HepG2 (cell line): ENCODE measurements around the gene PFKM. TPM values are rescaled to one million over a fixed set of nuclear protein-coding genes. Genes with fewer than 3 reads are reported as not detected.

Experiments
- FOXK1 ChIP-seq: sonication (generic); formaldehyde crosslinking; IDR thresholded peaks from 2 replicates; pipeline ENCODE4 v1.4.0; 2020; ENCODE audit warnings: low read depth, missing genetic modification reagents, borderline replicate concordance
- NFE2L1 ChIP-seq: sonication (generic); formaldehyde crosslinking; IDR thresholded peaks from 2 replicates; pipeline ENCODE4 v1.4.0; 2020; ENCODE audit warnings: missing genetic modification reagents, mild to moderate bottlenecking, borderline replicate concordance
- SAFB2 ChIP-seq: sonication (generic); formaldehyde crosslinking; IDR thresholded peaks from 2 replicates; pipeline ENCODE4 v1.5.1; 2020; ENCODE audit warnings: missing genetic modification reagents, low read depth, mild to moderate bottlenecking, borderline replicate concordance
- SMAD3 ChIP-seq: sonication (generic); formaldehyde crosslinking; IDR thresholded peaks from 2 replicates; pipeline ENCODE4 v1.4.0; 2020; ENCODE audit warnings: missing genetic modification reagents
- SNAI1 ChIP-seq: sonication (generic); formaldehyde crosslinking; IDR thresholded peaks from 2 replicates; pipeline ENCODE4 v1.5.0; 2020; ENCODE audit warnings: mild to moderate bottlenecking, missing genetic modification reagents, borderline replicate concordance
- TAF1 ChIP-seq: sonication (generic); formaldehyde crosslinking; IDR thresholded peaks from 2 replicates; pipeline ENCODE4 v1.4.0; 2020; ENCODE audit warnings: missing genetic modification reagents
- ZBTB42 ChIP-seq: sonication (generic); formaldehyde crosslinking; IDR thresholded peaks from 2 replicates; pipeline ENCODE4 v1.5.0; 2020; ENCODE audit warnings: mild to moderate bottlenecking, missing genetic modification reagents
- ZC3H13 ChIP-seq: sonication (generic); formaldehyde crosslinking; IDR thresholded peaks from 2 replicates; pipeline ENCODE4 v1.8.1; 2023; ENCODE audit warnings: mild to moderate bottlenecking, missing genetic modification reagents, moderate library complexity
- ZNF264 ChIP-seq: sonication (generic); formaldehyde crosslinking; IDR thresholded peaks from 2 replicates; pipeline ENCODE4 v1.4.0; 2020; ENCODE audit warnings: missing genetic modification reagents
- ZSCAN25 ChIP-seq: sonication (generic); formaldehyde crosslinking; IDR thresholded peaks from 2 replicates; pipeline ENCODE4 v1.8.0; 2022; ENCODE audit warnings: mild to moderate bottlenecking, missing genetic modification reagents
- polyA plus RNA-seq, 8 experiments: library from polyadenylated mRNA; depleted of rRNA in 3 of 8; stranded (reverse) in 7 of 8; unstranded in 1 of 8; fragments of >200 nt; fragmentation: Illumina TruSeq in 4 of 8; extraction: Trizol in 4 of 8; gene quantifications; 2 replicates each; pipeline versions ENCODE4 v1.2.1 to v1.2.3, GENCODE V29; 2011 to 2016; ENCODE audit warnings: low read depth in 4 of 8, missing spikeins in 1 of 8, mixed read lengths in 1 of 8; ENCODE audit not compliant: insufficient read depth in 1 of 8
- total RNA-seq, 5 experiments: library from RNA; depleted of rRNA; stranded (reverse); fragments of >200 nt; fragmentation: Illumina TruSeq; extraction: Trizol; gene quantifications; 2 replicates each; pipeline ENCODE4 v1.2.3, GENCODE V29; 2016; ENCODE audit warnings: low read depth in 1 of 5
- TF ChIP-seq, protein P1 (sequence below), 2 experiments: sonication (generic) in 1 of 2; formaldehyde crosslinking in 1 of 2; IDR thresholded peaks; 2 replicates each; pipeline versions ENCODE4 v1.4.0 to v1.6.1; 2016 to 2020; ENCODE audit warnings: borderline replicate concordance in 1 of 2, low read depth in 1 of 2, mild to moderate bottlenecking in 1 of 2, missing genetic modification reagents in 1 of 2
- TF ChIP-seq, protein P2 (sequence below): IDR thresholded peaks from 2 replicates; pipeline ENCODE4 v1.4.0; 2020; ENCODE audit warnings: mild to moderate bottlenecking, missing genetic modification reagents
- TF ChIP-seq, protein P3 (sequence below): sonication (generic); formaldehyde crosslinking; IDR thresholded peaks from 2 replicates; pipeline ENCODE4 v1.9.0; 2021; ENCODE audit warnings: missing genetic modification reagents, borderline replicate concordance
- TF ChIP-seq, protein P4 (sequence below): sonication (generic); formaldehyde crosslinking; conservative IDR thresholded peaks from 2 replicates; pipeline ENCODE4 v1.4.0; 2020; ENCODE audit warnings: missing genetic modification reagents

PFKM gene
- total and polyA plus RNA-seq, 2 of the 13 experiments (the other 11 are each of a cell fraction or from before 2014, with no cell fraction given), result 1.9 to 2.4 TPM

DNA sequence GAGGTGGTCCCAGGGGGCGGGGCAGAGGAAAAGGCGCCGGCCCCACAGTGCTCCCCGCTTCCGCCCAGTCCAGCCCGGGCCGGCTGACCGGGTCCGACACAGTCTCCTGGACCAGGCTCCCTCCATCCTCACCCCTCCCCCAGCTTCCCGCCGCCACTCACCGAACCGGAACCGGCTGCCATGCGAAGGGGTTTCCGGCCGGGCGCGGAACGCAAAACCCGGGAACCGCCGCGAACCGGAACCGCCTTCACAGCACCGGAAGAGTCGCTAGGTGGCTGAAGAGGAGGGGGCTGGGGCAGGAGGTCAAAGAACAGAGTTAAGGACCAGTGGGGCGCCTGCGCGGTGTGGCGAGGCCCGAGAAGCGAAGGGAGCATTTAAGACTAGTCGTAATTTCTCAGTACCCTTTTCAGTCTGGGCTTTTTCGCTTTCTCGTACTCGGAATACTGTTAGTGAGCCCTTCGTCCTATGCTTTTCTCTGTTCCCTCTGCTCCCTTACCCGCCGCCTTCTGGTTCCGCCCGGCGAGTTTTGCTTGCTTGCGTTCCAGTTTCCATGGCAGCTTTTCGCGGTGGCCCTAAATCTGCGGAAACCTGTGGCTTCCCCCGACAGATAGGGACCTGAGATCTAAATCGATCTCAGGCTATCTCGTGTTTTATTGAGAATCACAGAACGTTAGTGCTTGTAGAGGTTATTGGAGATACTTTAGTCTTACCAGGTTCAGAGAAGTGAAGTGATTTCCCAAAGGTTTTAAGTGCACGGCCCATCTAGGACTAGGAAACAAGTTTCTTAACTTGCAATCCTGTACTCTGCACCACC is 13.1 kb upstream of the PFKM start, which contains the start of gene SENP1 (continued):
- TF ChIP-seq, protein P1, sequence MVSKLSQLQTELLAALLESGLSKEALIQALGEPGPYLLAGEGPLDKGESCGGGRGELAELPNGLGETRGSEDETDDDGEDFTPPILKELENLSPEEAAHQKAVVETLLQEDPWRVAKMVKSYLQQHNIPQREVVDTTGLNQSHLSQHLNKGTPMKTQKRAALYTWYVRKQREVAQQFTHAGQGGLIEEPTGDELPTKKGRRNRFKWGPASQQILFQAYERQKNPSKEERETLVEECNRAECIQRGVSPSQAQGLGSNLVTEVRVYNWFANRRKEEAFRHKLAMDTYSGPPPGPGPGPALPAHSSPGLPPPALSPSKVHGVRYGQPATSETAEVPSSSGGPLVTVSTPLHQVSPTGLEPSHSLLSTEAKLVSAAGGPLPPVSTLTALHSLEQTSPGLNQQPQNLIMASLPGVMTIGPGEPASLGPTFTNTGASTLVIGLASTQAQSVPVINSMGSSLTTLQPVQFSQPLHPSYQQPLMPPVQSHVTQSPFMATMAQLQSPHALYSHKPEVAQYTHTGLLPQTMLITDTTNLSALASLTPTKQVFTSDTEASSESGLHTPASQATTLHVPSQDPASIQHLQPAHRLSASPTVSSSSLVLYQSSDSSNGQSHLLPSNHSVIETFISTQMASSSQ (IDR thresholded peaks at IDR 0.05; ENCODE audit: low read depth), result no peak
- TF ChIP-seq, protein P1 (CRISPR knock-in tag; IDR thresholded peaks at IDR 0.05; ENCODE audit: borderline replicate concordance), result peak; percentile 36; the same call in 1 of the 2 replicates
- TF ChIP-seq TAF1 (CRISPR knock-in tag) (peak; percentile 78), ZC3H13 (CRISPR knock-in tag) (0 out of 2 replicates have a peak, but pooled peaks have one; percentile 54), ZSCAN25 (peak; percentile 97), ZNF264 (CRISPR knock-in tag) (peak; percentile 1; the same call in 1 of the 2 replicates), SAFB2 (CRISPR knock-in tag) (peak; percentile 64; the same call in 1 of the 2 replicates), ZBTB42 (no peak), SNAI1 (no peak; the same call in 1 of the 2 replicates), FOXK1 (0 out of 2 replicates have a peak, but pooled peaks have one; percentile 18), NFE2L1 (no peak), SMAD3 (CRISPR knock-in tag) (peak; percentile 37; the same call in 1 of the 2 replicates)
- TF ChIP-seq, protein P2, sequence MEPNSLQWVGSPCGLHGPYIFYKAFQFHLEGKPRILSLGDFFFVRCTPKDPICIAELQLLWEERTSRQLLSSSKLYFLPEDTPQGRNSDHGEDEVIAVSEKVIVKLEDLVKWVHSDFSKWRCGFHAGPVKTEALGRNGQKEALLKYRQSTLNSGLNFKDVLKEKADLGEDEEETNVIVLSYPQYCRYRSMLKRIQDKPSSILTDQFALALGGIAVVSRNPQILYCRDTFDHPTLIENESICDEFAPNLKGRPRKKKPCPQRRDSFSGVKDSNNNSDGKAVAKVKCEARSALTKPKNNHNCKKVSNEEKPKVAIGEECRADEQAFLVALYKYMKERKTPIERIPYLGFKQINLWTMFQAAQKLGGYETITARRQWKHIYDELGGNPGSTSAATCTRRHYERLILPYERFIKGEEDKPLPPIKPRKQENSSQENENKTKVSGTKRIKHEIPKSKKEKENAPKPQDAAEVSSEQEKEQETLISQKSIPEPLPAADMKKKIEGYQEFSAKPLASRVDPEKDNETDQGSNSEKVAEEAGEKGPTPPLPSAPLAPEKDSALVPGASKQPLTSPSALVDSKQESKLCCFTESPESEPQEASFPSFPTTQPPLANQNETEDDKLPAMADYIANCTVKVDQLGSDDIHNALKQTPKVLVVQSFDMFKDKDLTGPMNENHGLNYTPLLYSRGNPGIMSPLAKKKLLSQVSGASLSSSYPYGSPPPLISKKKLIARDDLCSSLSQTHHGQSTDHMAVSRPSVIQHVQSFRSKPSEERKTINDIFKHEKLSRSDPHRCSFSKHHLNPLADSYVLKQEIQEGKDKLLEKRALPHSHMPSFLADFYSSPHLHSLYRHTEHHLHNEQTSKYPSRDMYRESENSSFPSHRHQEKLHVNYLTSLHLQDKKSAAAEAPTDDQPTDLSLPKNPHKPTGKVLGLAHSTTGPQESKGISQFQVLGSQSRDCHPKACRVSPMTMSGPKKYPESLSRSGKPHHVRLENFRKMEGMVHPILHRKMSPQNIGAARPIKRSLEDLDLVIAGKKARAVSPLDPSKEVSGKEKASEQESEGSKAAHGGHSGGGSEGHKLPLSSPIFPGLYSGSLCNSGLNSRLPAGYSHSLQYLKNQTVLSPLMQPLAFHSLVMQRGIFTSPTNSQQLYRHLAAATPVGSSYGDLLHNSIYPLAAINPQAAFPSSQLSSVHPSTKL (CRISPR knock-in tag), result peak; percentile 52; the same call in 1 of the 2 replicates
- TF ChIP-seq, protein P3, sequence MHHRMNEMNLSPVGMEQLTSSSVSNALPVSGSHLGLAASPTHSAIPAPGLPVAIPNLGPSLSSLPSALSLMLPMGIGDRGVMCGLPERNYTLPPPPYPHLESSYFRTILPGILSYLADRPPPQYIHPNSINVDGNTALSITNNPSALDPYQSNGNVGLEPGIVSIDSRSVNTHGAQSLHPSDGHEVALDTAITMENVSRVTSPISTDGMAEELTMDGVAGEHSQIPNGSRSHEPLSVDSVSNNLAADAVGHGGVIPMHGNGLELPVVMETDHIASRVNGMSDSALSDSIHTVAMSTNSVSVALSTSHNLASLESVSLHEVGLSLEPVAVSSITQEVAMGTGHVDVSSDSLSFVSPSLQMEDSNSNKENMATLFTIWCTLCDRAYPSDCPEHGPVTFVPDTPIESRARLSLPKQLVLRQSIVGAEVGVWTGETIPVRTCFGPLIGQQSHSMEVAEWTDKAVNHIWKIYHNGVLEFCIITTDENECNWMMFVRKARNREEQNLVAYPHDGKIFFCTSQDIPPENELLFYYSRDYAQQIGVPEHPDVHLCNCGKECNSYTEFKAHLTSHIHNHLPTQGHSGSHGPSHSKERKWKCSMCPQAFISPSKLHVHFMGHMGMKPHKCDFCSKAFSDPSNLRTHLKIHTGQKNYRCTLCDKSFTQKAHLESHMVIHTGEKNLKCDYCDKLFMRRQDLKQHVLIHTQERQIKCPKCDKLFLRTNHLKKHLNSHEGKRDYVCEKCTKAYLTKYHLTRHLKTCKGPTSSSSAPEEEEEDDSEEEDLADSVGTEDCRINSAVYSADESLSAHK, result no peak
- TF ChIP-seq, protein P4, sequence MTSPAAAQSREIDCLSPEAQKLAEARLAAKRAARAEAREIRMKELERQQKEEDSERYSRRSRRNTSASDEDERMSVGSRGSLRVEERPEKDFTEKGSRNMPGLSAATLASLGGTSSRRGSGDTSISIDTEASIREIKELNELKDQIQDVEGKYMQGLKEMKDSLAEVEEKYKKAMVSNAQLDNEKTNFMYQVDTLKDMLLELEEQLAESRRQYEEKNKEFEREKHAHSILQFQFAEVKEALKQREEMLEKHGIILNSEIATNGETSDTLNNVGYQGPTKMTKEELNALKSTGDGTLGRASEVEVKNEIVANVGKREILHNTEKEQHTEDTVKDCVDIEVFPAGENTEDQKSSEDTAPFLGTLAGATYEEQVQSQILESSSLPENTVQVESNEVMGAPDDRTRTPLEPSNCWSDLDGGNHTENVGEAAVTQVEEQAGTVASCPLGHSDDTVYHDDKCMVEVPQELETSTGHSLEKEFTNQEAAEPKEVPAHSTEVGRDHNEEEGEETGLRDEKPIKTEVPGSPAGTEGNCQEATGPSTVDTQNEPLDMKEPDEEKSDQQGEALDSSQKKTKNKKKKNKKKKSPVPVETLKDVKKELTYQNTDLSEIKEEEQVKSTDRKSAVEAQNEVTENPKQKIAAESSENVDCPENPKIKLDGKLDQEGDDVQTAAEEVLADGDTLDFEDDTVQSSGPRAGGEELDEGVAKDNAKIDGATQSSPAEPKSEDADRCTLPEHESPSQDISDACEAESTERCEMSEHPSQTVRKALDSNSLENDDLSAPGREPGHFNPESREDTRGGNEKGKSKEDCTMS (CRISPR knock-in tag), result no peak
